HG02938 (cell line): Measurements from ENCODE around the gene CNTNAP2.

Source experiments
- ATAC-seq: cut with Tn5 transposase; IDR thresholded peaks from one replicate; pipeline ENCODE4 v1.9.1; 2021; ENCODE audit warnings: mild to moderate bottlenecking, moderate library complexity; ENCODE audit not compliant: unreplicated experiment

Gene CNTNAP2

GRCh38 chr7:146966274-146966673 is 849.7 kb downstream of the CNTNAP2 start:
- ATAC-seq = no peak

GRCh38 chr7:146982482-146982881 is 865.9 kb downstream of the CNTNAP2 start:
- no peak for ATAC-seq

- ATAC-seq = no peak
Observed at GRCh38 chr7:146991596-146991995, 875.0 kb downstream of the CNTNAP2 start.

- no peak for ATAC-seq
Observed at GRCh38 chr7:146993764-146994163, 877.2 kb downstream of the CNTNAP2 start.

- ATAC-seq = no peak
Observed at GRCh38 chr7:147008530-147008929, 891.9 kb downstream of the CNTNAP2 start.

GRCh38 chr7:147012666-147013065 is 896.1 kb downstream of the CNTNAP2 start:
- no peak for ATAC-seq

GRCh38 chr7:147013825-147014224 is 897.2 kb downstream of the CNTNAP2 start:
- ATAC-seq = no peak

- ATAC-seq = no peak
Observed at GRCh38 chr7:147014286-147014955, 897.8 kb downstream of the CNTNAP2 start.

GRCh38 chr7:147015999-147016398 is 899.4 kb downstream of the CNTNAP2 start:
- no peak for ATAC-seq

- ATAC-seq = no peak
Observed at GRCh38 chr7:147022056-147022455, 905.5 kb downstream of the CNTNAP2 start.

GRCh38 chr7:147023440-147023839 is 906.8 kb downstream of the CNTNAP2 start:
- ATAC-seq = no peak

- no peak for ATAC-seq
Observed at GRCh38 chr7:147029953-147030352, 913.4 kb downstream of the CNTNAP2 start.

- ATAC-seq = no peak
Observed at GRCh38 chr7:147033641-147034040, 917.0 kb downstream of the CNTNAP2 start.

GRCh38 chr7:147041438-147041837 is 924.8 kb downstream of the CNTNAP2 start:
- no peak for ATAC-seq

- ATAC-seq = no peak
Observed at GRCh38 chr7:147044941-147045340, 928.3 kb downstream of the CNTNAP2 start.

GRCh38 chr7:147047696-147048095 is 931.1 kb downstream of the CNTNAP2 start:
- no peak for ATAC-seq

GRCh38 chr7:147048864-147049263 is 932.3 kb downstream of the CNTNAP2 start:
- ATAC-seq = no peak

- no peak for ATAC-seq
Observed at GRCh38 chr7:147052818-147053217, 936.2 kb downstream of the CNTNAP2 start.

GRCh38 chr7:147053746-147054145 is 937.1 kb downstream of the CNTNAP2 start:
- no peak for ATAC-seq

GRCh38 chr7:147060070-147060469 is 943.5 kb downstream of the CNTNAP2 start:
- ATAC-seq = no peak

GRCh38 chr7:147062897-147063296 is 946.3 kb downstream of the CNTNAP2 start:
- ATAC-seq = no peak

GRCh38 chr7:147068842-147069241 is 952.2 kb downstream of the CNTNAP2 start:
- ATAC-seq = no peak

- no peak for ATAC-seq
Observed at GRCh38 chr7:147069771-147070170, 953.2 kb downstream of the CNTNAP2 start.
